Breast epithelium (tissue), 3 donors: ENCODE results near the gene MICAL2.

ENCODE experiments used
- CTCF ChIP-seq, 3 donors: fragments of 450-650 bp; IDR thresholded peaks; one replicate each; pipeline ENCODE4 v1.5.1; 2016 to 2017; ENCODE audit warnings: antibody characterized with exemption in 3 of 3, mild to moderate bottlenecking in 3 of 3, moderate library complexity in 3 of 3
- POLR2A ChIP-seq: fragments of 450-650 bp; IDR thresholded peaks from one replicate; pipeline ENCODE4 v1.6.1; 2016; ENCODE audit warnings: antibody characterized with exemption, mild to moderate bottlenecking, moderate library complexity

- TF ChIP-seq CTCF (IDR thresholded peaks at IDR 0.05) (no peak), POLR2A (no peak)
Measured at GRCh38 chr11:12280199-12280837, 169.9 kb downstream of the MICAL2 start.
